Body of pancreas (tissue), 4 donors: ENCODE measurements around the gene SLC6A15.

Experiments
- POLR2A ChIP-seq, 3 donors: fragments of 450-650 bp; IDR thresholded peaks; one replicate each; pipeline ENCODE4 v1.6.1; 2016; ENCODE audit warnings: antibody characterized with exemption in 3 of 3, mild to moderate bottlenecking in 2 of 3
- TF ChIP-seq, protein P1 (sequence below), 7 experiments: fragments of 450-650 bp in 4 of 7; fragments of 200-600 bp in 3 of 7; sonication (generic) in 3 of 7; IDR thresholded peaks; one replicate each; pipeline ENCODE4 v1.5.1; 2016 to 2019; ENCODE audit warnings: antibody characterized with exemption in 7 of 7

GRCh38 chr12:84875241-84875640 lies 37.4 kb downstream of the SLC6A15 start:
- no peak for TF ChIP-seq POLR2A (IDR thresholded peaks at IDR 0.05)
- TF ChIP-seq, protein P1, sequence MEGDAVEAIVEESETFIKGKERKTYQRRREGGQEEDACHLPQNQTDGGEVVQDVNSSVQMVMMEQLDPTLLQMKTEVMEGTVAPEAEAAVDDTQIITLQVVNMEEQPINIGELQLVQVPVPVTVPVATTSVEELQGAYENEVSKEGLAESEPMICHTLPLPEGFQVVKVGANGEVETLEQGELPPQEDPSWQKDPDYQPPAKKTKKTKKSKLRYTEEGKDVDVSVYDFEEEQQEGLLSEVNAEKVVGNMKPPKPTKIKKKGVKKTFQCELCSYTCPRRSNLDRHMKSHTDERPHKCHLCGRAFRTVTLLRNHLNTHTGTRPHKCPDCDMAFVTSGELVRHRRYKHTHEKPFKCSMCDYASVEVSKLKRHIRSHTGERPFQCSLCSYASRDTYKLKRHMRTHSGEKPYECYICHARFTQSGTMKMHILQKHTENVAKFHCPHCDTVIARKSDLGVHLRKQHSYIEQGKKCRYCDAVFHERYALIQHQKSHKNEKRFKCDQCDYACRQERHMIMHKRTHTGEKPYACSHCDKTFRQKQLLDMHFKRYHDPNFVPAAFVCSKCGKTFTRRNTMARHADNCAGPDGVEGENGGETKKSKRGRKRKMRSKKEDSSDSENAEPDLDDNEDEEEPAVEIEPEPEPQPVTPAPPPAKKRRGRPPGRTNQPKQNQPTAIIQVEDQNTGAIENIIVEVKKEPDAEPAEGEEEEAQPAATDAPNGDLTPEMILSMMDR (IDR thresholded peaks at IDR 0.05) = no peak
